DMS114 treated with DMSO at 0.1 percent for 48 hours (cell line): ENCODE measurements around the gene SP1.
"Not testable (repeated sequence)": the region's sequence is repeated elsewhere in the genome, so short reads cannot be mapped to it uniquely, and the experiment has no call there.

ENCODE experiments used
- DNase-seq: peaks from one replicate; lab custom pipeline; 2025; ENCODE audit not compliant: unreplicated experiment; lab: John Stamatoyannopoulos, UW

Gene SP1

GRCh38 chr12:53380104-53380793, at the start of gene SP1:
TSS of gene SP1 (plus strand) at chr12:53380176. CDS start at chr12:53380292, 116 bp downstream.
- DNase-seq, result peak; percentile 86

GRCh38 chr12:53330671-53331070, 49.3 kb upstream of the SP1 start:
- no peak for DNase-seq

GRCh38 chr12:53332339-53332738, 47.6 kb upstream of the SP1 start:
- DNase-seq, result not testable (repeated sequence)

- no peak for DNase-seq
Observed at GRCh38 chr12:53332744-53333143, 47.2 kb upstream of the SP1 start.

GRCh38 chr12:53333289-53333688, 46.7 kb upstream of the SP1 start:
- no peak for DNase-seq

- no peak for DNase-seq
Observed at GRCh38 chr12:53333845-53334244, 46.1 kb upstream of the SP1 start.

- no peak for DNase-seq
Observed at GRCh38 chr12:53334822-53335221, 45.2 kb upstream of the SP1 start.

- DNase-seq, result no peak
Observed at GRCh38 chr12:53336181-53336681, 43.7 kb upstream of the SP1 start, which contains the start of gene SP7. TSS of gene SP7 (minus strand) at chr12:53336354. CDS start at chr12:53335646, 708 bp downstream.

GRCh38 chr12:53338017-53338416, 42.0 kb upstream of the SP1 start:
- no peak for DNase-seq

GRCh38 chr12:53338916-53339315, 41.1 kb upstream of the SP1 start:
- no peak for DNase-seq

GRCh38 chr12:53340398-53340797, 39.6 kb upstream of the SP1 start:
- DNase-seq, result no peak

- no peak for DNase-seq
Observed at GRCh38 chr12:53343449-53343848, 36.5 kb upstream of the SP1 start.

GRCh38 chr12:53343969-53344368, 36.0 kb upstream of the SP1 start:
- DNase-seq, result no peak

GRCh38 chr12:53344487-53344823, 35.5 kb upstream of the SP1 start:
- DNase-seq, result no peak

GRCh38 chr12:53344824-53345485, 35.0 kb upstream of the SP1 start:
- peak; percentile 64 for DNase-seq

GRCh38 chr12:53345486-53346188, 34.3 kb upstream of the SP1 start:
- no peak for DNase-seq

- DNase-seq, result no peak
Observed at GRCh38 chr12:53346491-53346890, 33.5 kb upstream of the SP1 start.

GRCh38 chr12:53347905-53348304, 32.1 kb upstream of the SP1 start:
- no peak for DNase-seq

- peak; percentile 90 for DNase-seq
Observed at GRCh38 chr12:53352331-53353256, 27.4 kb upstream of the SP1 start.

GRCh38 chr12:53353257-53353655, 26.7 kb upstream of the SP1 start:
- no peak for DNase-seq

- DNase-seq, result no peak
Observed at GRCh38 chr12:53355121-53355520, 24.9 kb upstream of the SP1 start.
